ENCODE results near the gene NRCAM.

DNA sequence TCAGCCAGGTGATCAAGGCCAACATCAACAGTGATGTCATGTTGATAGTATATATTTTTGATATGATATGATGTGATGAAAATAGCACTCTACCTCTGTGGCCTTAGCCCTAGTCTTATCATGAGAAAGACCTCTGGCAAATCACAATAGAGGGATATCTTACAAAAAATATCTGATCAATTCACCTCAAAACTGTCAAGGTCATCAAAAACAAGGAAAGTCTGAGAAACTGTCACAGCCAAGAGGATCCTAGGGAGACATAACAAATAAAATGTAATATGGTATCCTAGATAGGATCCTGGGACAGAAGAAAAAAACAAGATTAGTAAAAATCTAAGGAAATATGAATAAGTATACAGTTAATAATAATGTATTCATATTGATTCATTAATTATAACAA is 92.6 kb downstream of the NRCAM start:
- TF ChIP-seq BACH2 (CRISPR knock-in tag; IDR thresholded peaks at IDR 0.05; ENCODE audit: borderline replicate concordance) (no peak), ZFP3 (CRISPR knock-in tag; IDR thresholded peaks at IDR 0.05) (no peak), PPARA (CRISPR knock-in tag; IDR thresholded peaks at IDR 0.05; ENCODE audit: borderline replicate concordance) (no peak)
- TF ChIP-seq, protein P1, sequence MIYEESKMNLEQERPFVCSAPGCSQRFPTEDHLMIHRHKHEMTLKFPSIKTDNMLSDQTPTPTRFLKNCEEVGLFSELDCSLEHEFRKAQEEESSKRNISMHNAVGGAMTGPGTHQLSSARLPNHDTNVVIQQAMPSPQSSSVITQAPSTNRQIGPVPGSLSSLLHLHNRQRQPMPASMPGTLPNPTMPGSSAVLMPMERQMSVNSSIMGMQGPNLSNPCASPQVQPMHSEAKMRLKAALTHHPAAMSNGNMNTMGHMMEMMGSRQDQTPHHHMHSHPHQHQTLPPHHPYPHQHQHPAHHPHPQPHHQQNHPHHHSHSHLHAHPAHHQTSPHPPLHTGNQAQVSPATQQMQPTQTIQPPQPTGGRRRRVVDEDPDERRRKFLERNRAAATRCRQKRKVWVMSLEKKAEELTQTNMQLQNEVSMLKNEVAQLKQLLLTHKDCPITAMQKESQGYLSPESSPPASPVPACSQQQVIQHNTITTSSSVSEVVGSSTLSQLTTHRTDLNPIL (CRISPR knock-in tag; IDR thresholded peaks at IDR 0.05; ENCODE audit: low read depth), result no peak
- TF ChIP-seq, protein P2, sequence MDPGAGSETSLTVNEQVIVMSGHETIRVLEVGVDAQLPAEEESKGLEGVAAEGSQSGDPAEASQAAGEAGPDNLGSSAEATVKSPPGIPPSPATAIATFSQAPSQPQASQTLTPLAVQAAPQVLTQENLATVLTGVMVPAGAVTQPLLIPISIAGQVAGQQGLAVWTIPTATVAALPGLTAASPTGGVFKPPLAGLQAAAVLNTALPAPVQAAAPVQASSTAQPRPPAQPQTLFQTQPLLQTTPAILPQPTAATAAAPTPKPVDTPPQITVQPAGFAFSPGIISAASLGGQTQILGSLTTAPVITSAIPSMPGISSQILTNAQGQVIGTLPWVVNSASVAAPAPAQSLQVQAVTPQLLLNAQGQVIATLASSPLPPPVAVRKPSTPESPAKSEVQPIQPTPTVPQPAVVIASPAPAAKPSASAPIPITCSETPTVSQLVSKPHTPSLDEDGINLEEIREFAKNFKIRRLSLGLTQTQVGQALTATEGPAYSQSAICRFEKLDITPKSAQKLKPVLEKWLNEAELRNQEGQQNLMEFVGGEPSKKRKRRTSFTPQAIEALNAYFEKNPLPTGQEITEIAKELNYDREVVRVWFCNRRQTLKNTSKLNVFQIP (CRISPR knock-in tag; IDR thresholded peaks at IDR 0.05; ENCODE audit: borderline replicate concordance, low read depth), result no peak
